HG03159 (cell line): ENCODE measurements around the gene WDR49.
"Not testable (repeated sequence)": the region's sequence is repeated elsewhere in the genome, so short reads cannot be mapped to it uniquely, and the experiment has no call there.

Experiments used
- ATAC-seq: cut with Tn5 transposase; IDR thresholded peaks from one replicate; pipeline ENCODE4 v1.9.1; 2021; ENCODE audit warnings: mild to moderate bottlenecking, moderate library complexity; ENCODE audit not compliant: unreplicated experiment

Gene WDR49

GRCh38 chr3:167615030-167615429, 38.7 kb downstream of the WDR49 start:
- ATAC-seq: no peak

- ATAC-seq: not testable (repeated sequence)
Observed at GRCh38 chr3:167614196-167614595, 39.5 kb downstream of the WDR49 start.

GRCh38 chr3:167611718-167612117, 42.0 kb downstream of the WDR49 start:
- no peak for ATAC-seq

DNA sequence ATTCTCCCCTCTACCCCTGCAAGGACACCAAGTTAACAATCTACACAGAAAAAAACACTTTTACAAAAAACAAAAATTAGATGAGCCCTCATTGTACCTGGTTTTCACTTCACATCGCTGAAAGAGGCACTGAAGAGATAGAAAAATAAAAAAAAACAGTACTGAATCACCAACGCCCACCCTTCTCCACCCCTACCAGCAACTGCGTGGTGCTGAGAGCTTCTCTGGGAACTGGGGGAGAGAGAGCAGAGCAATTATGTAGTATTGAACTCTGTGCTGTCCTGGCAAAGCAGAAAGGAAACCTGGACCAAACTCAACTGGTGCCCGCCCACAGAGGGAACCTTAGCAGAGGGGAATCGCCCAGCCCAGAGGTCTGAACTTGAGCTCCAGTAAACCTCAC, 44.6 kb downstream of the WDR49 start:
- ATAC-seq: no peak

DNA sequence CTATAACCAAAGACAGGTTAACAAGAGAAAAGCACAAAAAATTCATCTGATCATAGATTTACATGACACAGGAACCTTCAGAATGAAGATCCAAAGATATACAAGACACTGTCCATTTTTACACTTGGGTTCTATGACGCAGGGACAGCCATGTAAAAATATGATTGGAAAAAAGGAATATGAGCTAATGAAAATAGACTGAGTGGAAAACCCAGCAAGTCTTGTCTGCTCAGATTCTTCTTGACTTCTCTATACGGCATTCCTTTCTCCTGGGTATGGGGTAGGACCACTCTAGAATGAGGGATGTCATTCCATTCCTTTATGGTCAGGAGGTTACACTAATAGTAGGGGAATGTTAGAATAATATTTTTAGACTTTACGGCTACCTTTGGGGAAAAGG, 46.9 kb downstream of the WDR49 start:
- no peak for ATAC-seq

DNA sequence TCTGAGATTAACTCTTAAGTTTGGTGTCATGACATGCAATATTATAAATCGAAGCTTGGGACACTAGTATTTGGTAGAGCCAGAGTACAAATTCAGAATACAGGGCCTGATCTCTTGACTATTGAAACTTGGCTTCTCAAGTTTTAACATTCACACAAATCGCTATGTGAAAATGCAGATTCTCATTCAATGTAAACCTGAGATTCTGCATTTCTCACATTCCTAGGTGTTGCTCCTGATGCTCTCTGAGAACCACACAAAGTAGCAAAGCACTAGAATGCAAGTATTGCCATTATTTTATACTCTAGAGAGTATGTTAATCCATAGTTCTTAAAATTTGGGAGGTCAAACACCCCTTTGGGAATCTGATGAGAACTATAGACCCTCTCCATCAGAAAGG, 47.9 kb downstream of the WDR49 start:
- no peak for ATAC-seq

GRCh38 chr3:167602041-167602440, 51.7 kb downstream of the WDR49 start:
- no peak for ATAC-seq

DNA sequence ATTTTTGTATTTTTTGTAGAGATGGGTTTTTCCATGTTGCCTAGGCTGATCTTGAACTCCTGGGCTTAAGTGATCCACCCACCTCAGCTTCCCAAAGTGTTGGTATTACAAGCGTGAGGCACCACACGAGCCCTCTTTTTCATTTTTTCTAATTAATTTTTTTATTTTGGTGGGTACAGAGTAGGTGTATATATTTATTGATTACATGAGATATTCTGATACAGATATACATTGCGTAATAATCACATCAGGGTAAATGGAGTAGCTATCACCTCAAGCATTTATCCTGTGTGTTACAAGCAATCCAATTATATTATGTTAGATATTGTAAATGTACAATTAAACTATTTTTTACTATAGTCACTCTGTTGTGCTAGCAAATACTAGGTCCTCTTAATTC, 66.1 kb downstream of the WDR49 start:
- ATAC-seq: no peak

- no peak for ATAC-seq
Observed at GRCh38 chr3:167575000-167575600, 78.6 kb downstream of the WDR49 start.

GRCh38 chr3:167572991-167573390, 80.8 kb downstream of the WDR49 start:
- ATAC-seq: no peak

DNA sequence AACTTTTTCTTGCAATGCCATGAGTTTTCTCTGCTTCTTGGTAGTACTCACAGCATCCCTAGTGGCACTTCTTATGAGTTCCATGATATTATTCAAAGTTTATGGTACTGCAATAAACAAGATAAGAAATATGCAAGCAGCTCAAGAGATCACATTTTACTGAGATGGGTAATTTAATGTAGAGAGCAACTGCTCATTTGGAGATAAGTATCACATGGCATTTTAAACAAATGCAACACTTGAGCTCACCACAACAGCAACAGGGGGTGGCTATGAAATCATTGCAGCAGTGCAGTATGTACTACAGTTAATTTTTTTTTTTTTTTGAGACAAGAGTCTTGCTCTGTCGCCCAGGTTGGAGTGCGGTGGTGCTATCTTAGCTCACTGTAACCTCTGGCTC, 85.1 kb downstream of the WDR49 start:
- no peak for ATAC-seq

DNA sequence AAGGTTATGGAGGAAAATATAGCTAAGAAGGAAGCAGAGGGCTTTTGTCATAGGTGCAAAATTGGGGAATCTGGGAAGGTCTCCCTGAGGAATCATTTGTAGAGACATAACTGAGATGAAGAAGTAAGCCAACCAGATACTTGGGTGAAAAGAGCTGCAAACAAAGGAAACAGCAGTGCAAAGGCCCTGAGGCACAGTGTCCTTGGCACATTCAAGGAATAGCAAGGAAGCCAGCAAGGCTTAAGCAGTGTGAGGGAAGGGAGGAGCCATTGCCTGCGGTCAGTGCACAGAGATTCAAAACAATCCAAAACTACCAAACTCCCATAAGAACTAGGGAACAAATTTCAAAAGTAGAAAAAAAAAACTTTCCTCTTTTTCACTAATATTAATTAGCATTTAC, 88.3 kb downstream of the WDR49 start:
- no peak for ATAC-seq

GRCh38 chr3:167564612-167565011, 89.1 kb downstream of the WDR49 start:
- no peak for ATAC-seq

DNA sequence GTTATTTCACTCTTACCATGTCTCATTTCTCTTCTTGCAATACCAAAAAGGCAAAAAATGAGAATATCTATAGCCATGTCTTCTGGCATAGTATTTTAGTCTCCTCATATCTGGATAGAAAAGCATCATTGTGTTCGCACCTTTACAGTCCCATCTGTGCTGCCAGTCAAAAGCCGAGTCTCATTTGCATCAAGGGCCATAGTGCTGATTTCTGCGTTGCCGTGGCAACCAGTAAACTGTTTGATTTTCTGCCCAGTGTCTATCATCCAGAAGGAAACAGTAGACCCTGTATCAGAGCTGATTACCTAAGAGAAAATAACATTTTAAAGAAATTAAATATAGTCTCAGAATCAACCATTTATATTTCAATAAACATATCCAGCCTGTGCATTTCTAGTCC, 93.8 kb downstream of the WDR49 start:
- ATAC-seq: no peak

- ATAC-seq: no peak
Observed at GRCh38 chr3:167554898-167555297, 98.8 kb downstream of the WDR49 start.

DNA sequence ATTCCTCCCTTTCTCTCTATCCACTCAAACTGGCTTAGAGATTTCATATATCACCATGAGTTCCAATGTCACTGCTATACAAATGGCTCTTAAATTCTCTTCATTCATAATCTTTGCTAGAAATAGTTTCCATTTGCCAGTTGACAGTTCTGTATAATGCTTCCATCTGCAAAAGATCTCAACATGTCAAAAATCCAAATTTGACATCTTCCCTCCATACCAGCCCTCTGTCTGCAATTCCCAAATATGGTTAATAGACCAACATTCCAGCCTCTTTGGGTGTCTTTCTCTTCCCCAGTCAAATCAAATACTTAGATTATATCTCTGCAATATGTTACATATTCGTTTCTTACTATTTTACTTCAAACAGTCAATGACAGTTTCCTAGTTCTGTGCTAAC, 115.7 kb downstream of the WDR49 start:
- ATAC-seq: no peak

DNA sequence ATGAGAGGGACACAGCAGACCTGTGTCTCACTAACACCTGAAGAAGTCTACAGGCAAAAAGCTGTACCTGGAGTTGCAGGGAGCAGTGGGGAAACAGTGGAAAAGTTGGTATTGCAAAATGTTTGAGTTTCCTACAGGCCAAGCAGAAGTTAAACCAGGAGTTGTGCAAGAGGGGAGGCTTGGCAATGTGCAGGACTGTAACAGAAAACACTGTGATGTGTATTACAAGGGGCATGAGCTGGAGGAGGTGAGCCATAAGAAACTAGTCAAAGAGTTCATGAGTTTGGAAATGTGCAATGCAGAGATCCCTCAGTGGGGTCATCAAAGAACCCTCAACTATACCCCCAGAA, 132.8 kb downstream of the WDR49 start:
- ATAC-seq: no peak

- no peak for ATAC-seq
Observed at GRCh38 chr3:167520266-167521005, 133.3 kb downstream of the WDR49 start.

- ATAC-seq: no peak
Observed at GRCh38 chr3:167507954-167508353, 145.8 kb downstream of the WDR49 start.

- ATAC-seq: no peak
Observed at GRCh38 chr3:167502401-167502800, 151.3 kb downstream of the WDR49 start.

- ATAC-seq: no peak
Observed at GRCh38 chr3:167501941-167502340, 151.8 kb downstream of the WDR49 start.

DNA sequence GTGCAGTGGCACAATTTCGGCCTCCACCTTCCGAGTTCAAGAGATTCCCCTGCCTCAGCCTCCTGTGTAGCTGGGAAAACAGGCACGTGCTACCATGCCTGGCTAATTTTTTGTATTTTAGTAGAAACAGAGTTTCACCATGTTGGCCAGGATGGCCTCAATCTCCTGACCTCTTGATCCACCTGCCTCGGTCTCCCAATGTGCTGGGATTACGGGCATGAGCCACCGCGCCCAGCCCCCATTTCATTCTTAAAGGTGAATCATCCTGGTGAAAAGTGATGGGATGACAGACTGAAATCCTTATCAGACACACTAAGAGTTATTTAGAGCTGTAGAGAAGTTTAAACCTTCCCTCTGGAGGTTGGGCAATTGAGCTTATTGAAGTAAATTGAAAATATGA, 155.8 kb downstream of the WDR49 start:
- no peak for ATAC-seq

DNA sequence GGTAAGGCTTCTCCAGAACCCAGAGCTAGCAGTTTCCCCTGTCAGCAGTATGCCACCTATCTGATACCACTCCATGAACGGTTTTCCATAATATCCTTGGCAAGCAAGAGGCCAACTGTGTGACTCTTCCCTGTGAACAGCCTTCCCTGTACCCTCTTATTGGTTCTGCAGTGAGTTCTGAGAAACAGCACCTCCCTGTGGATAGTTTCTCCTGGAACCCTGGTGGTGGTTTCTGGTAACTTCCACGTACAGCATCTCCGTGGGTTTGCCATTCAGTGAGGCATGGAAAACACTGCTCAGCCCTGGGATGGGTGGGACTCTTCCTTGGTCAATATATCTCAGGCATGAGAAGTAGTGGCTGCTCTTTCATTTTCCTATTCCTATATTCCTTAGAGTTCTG, 160.5 kb downstream of the WDR49 start:
- peak; percentile 54 for ATAC-seq
